Central memory CD8-positive, alpha-beta T cell (primary cell): ENCODE results near the gene ADCY5.
A peak's percentile ranks its signal among the peaks of the same experiment; 100 is the strongest.

Source experiments
- ATAC-seq: fragments of 150-1000 bp; cut with Tn5 transposase; replicated peaks from 2 replicates; pipeline ENCODE4 v1.10.0; 2022; ENCODE audit warnings: mild to moderate bottlenecking, moderate FRiP score, moderate number of reproducible peaks; ENCODE audit not compliant: poor library complexity, severe bottlenecking; ENCODE audit errors: extremely low read depth
- DNase-seq, 2 donors: peaks; one replicate each; pipeline ENCODE4 v3.0.0; 2021; ENCODE audit warnings: low spot score in 2 of 2
- H3K27ac Mint-ChIP-seq: one replicate; pipeline ENCODE4 v1.8.0; 2022; ENCODE audit warnings: low read depth, mild to moderate bottlenecking, moderate library complexity, mixed read lengths
- H3K27me3 Mint-ChIP-seq: one replicate; pipeline ENCODE4 v1.8.0; 2022; ENCODE audit warnings: mixed read lengths
- H3K36me3 Mint-ChIP-seq: one replicate; pipeline ENCODE4 v1.8.0; 2022; ENCODE audit warnings: mild to moderate bottlenecking, moderate library complexity, mixed read lengths; ENCODE audit not compliant: insufficient read depth
- H3K4me1 Mint-ChIP-seq: one replicate; pipeline ENCODE4 v1.8.0; 2022; ENCODE audit warnings: mixed read lengths
- H3K4me3 Mint-ChIP-seq: one replicate; pipeline ENCODE4 v1.8.0; 2022; ENCODE audit warnings: mild to moderate bottlenecking, moderate library complexity, mixed read lengths
- H3K9me3 Mint-ChIP-seq: one replicate; pipeline ENCODE4 v1.8.0; 2022; ENCODE audit warnings: mixed read lengths

ADCY5 gene

DNA sequence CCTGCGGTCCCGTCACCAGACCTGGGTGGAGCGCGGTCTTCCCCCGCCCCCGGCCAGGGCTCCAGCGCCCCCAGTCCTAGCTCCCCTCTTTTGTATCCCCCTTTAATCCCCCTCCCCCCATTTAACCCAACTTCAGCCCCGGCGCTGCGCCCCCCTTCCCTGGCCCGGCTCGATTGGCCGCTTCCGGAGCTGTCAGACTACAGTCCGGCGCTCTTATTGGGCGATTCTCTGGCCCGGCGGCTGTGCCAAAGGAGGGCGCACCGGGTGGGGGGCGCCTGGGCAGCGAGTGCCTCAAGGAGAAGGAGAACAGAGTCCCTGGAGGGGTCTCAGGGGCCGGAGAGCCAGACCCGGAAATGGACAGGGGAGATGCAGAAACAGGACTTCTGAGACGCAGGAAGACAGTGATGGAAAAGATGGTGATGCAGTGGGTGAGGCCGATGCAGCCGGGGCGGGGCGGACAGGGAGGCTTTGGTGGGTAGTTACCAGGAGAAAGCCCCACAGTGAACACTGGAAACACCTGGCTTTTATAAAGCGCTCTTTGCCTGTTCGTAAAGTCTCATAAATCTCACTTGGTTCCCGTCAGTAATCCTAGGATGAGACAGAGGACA lies 1.2 kb upstream of the ADCY5 start:
- H3K9me3 Mint-ChIP-seq, result no peaks in the 10 kb centered on the region
- DNase-seq, result no peak
- no peak for ATAC-seq
- H3K4me3 Mint-ChIP-seq, result peak overlapping the region; percentile 59
- peaks cover 58% of the 10 kb centered on the region for H3K27me3 Mint-ChIP-seq
- peaks cover 2% of the 10 kb centered on the region for H3K36me3 Mint-ChIP-seq
- no peak overlapping the region for H3K27ac Mint-ChIP-seq
- H3K4me1 Mint-ChIP-seq, result no peaks in the 10 kb centered on the region

GRCh38 chr3:123449102-123449996 lies 459 bp upstream of the ADCY5 start:
- H3K36me3 Mint-ChIP-seq, result peaks cover 2% of the 10 kb centered on the region
- DNase-seq (no peak), ATAC-seq (peak; percentile 22)
- no peak overlapping the region for H3K27ac Mint-ChIP-seq
- no peaks in the 10 kb centered on the region for H3K4me1 Mint-ChIP-seq
- H3K27me3 Mint-ChIP-seq, result peaks cover 58% of the 10 kb centered on the region
- H3K9me3 Mint-ChIP-seq, result no peaks in the 10 kb centered on the region
- peak overlapping the region; percentile 59 for H3K4me3 Mint-ChIP-seq

DNA sequence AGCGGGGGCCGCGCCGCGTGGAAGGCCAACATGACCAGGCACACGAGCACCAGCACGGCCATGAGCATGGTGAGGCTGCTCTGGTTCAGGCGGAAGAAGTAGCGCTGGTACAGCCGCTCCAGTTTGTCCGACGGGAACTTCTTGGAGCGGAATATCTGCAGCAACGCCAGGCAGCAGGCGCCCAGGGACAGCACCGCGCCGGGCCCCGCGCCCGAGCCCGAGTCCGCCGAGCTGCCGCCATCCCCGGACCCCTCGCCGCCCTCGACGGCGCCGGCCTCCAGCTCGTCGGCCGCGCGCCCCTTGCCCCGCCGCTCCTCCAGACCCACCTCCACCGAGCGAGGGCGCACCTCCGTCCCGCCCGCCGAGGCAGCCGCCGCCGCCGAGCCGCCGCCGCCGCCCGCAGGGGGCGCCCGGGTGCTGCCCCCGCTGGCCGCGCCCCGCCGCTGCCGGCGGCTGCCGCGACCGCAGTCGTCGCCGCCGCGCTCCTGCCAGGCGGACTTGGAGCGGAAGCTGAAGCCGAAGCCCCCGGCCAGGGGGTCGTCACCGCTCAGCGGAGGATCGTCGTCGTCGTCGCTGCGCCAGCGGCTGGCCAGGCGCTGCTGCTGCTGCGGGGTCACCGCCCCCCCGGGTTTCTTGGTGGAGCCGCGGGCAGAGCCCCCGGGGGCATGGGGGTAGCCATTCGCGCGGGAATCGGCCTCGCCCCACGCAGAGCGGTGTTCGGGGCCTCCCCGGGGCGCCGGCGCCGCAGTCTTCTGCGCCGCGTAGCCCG lies 957 bp downstream of the ADCY5 start:
- Mint-ChIP-seq H3K9me3 (no peaks in the 10 kb centered on the region), H3K27ac (no peak overlapping the region), H3K4me1 (no peaks in the 10 kb centered on the region), H3K27me3 (peaks cover 60% of the 10 kb centered on the region), H3K4me3 (peak overlapping the region; percentile 62), H3K36me3 (peaks cover 2% of the 10 kb centered on the region)
- ATAC-seq, result peak; percentile 52
- DNase-seq, result peak; percentile 38 to 40

- ATAC-seq (no peak), DNase-seq (no peak)
- peak overlapping the region; percentile 62 for H3K4me3 Mint-ChIP-seq
- no peaks in the 10 kb centered on the region for H3K9me3 Mint-ChIP-seq
- no peaks in the 10 kb centered on the region for H3K4me1 Mint-ChIP-seq
- no peak overlapping the region for H3K27ac Mint-ChIP-seq
- H3K36me3 Mint-ChIP-seq, result peaks cover 2% of the 10 kb centered on the region
- H3K27me3 Mint-ChIP-seq, result peaks cover 65% of the 10 kb centered on the region
Measured at GRCh38 chr3:123447416-123447748, 1.5 kb downstream of the ADCY5 start.

DNA sequence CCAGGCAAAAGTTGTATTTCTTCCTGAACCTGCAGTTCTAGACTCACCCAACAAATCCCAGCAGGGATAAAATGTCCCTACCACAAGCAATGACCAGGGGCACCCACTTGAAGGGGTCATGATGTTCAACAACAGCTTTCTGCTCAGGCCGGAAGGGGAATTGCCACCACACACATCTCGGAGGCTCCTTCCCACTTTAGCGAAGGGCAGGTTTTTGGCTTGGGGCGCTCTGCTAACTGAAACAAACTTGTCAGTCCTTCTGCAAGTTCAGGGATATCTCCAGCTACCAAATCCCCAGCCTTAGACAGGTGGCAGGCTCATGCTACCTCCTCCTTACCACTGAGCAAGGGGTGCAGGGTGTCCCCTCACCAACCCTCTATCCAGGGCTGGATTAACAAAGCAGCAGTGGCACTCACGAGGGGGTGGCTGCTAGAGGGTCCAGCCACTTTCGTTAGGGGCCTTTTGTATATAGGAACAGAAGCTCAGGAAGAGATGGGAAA lies 2.2 kb downstream of the ADCY5 start:
- Mint-ChIP-seq H3K27ac (no peak overlapping the region), H3K4me3 (peak overlapping the region; percentile 62), H3K9me3 (no peaks in the 10 kb centered on the region), H3K27me3 (peaks cover 68% of the 10 kb centered on the region), H3K36me3 (peaks cover 2% of the 10 kb centered on the region), H3K4me1 (no peaks in the 10 kb centered on the region)
- DNase-seq (no peak), ATAC-seq (no peak)

GRCh38 chr3:123446210-123446609 lies 2.7 kb downstream of the ADCY5 start:
- peak overlapping the region; percentile 6 for H3K4me3 Mint-ChIP-seq
- peaks cover 2% of the 10 kb centered on the region for H3K36me3 Mint-ChIP-seq
- peaks cover 70% of the 10 kb centered on the region for H3K27me3 Mint-ChIP-seq
- H3K27ac Mint-ChIP-seq, result no peak overlapping the region
- DNase-seq, result no peak
- no peaks in the 10 kb centered on the region for H3K9me3 Mint-ChIP-seq
- ATAC-seq, result no peak
- no peaks in the 10 kb centered on the region for H3K4me1 Mint-ChIP-seq

DNA sequence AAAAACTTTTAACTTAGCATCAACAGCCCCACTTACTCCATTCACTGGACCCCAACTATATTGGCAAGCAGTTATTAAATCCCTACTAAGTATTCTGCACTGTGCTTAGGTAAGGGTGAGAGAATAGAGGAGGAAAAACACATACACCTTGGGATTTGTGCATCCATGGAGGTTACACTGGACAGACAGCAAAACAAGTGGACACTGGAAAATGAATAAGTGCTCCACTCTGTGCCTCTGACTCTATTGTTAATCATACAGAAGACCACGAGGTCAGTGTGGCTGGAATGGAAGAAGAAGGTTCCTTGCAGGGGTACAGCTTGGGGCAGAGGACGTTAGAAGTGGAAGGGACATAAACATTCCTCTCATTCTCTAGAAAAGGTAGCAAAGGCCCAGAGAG lies 3.2 kb downstream of the ADCY5 start:
- ATAC-seq (no peak), DNase-seq (no peak)
- Mint-ChIP-seq H3K36me3 (peaks cover 2% of the 10 kb centered on the region), H3K27me3 (peaks cover 70% of the 10 kb centered on the region), H3K27ac (no peak overlapping the region), H3K4me3 (peak overlapping the region; percentile 6), H3K4me1 (no peaks in the 10 kb centered on the region), H3K9me3 (no peaks in the 10 kb centered on the region)

DNA sequence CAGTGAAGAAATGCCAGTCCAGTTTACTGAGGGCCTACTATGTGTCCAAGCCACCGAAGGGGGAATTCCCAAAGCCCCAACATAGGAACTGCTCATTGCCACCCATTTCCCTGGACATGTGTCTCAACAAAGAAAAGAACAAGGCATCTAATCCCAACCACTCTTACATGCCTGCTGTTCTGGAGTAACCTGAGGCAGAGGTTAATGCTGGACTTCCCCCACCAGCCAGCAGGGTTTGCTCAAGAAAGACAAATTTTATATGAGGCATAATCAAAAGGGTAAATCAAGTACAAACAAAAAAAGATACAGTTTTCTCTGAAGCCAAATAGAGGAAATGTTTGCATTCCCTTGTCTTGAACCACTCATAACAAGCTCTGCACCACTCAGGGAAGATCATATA lies 4.1 kb downstream of the ADCY5 start:
- H3K27me3 Mint-ChIP-seq, result peaks cover 72% of the 10 kb centered on the region
- no peak overlapping the region for H3K4me3 Mint-ChIP-seq
- no peaks in the 10 kb centered on the region for H3K9me3 Mint-ChIP-seq
- ATAC-seq, result no peak
- H3K36me3 Mint-ChIP-seq, result peaks cover 2% of the 10 kb centered on the region
- DNase-seq, result no peak
- H3K27ac Mint-ChIP-seq, result no peak overlapping the region
- no peaks in the 10 kb centered on the region for H3K4me1 Mint-ChIP-seq

DNA sequence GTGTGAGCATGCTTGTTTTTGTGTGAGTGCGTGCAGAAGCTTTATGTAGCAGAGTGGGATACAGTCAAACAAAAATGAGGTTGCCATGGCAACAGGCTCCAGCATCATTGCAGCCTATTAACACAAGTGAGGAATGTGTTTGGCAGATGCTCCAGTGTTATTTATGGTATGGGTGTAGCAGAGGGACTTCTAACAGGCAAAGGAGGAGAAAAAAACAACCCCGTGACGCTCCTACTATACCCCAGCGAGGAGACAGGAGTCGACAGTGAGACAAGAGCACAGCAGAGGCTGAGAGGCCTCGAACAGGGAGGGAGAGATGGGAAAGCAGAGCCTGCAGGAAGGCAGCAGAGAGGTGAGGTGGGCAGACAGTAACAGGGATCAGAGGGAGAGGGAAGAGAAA lies 4.9 kb downstream of the ADCY5 start:
- DNase-seq, result no peak
- H3K4me3 Mint-ChIP-seq, result no peak overlapping the region
- peaks cover 74% of the 10 kb centered on the region for H3K27me3 Mint-ChIP-seq
- H3K4me1 Mint-ChIP-seq, result no peaks in the 10 kb centered on the region
- H3K36me3 Mint-ChIP-seq, result peaks cover 2% of the 10 kb centered on the region
- no peaks in the 10 kb centered on the region for H3K9me3 Mint-ChIP-seq
- ATAC-seq, result no peak
- no peak overlapping the region for H3K27ac Mint-ChIP-seq

- peaks cover 83% of the 10 kb centered on the region for H3K27me3 Mint-ChIP-seq
- no peak for DNase-seq
- H3K36me3 Mint-ChIP-seq, result peaks cover 2% of the 10 kb centered on the region
Measured at GRCh38 chr3:123442908-123443307, 6.0 kb downstream of the ADCY5 start.

DNA sequence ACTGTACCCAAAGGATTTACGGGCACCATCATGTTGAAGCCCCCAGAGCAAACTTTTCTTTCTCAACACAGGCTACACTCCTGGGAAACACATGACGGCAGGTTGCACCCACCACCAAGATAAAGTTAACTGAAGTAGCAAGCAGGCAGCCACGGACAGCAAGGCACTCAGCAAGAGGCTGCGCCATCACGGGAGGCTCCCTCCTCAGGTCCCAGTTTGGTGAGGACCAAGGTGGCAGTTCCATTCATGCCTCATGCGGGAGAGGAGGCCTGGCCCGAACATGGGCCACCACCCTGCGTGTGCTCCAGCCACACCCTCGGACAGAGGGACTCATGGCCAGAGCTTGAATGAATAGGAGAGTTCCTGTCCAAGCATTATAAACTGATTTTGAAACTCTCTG lies 6.8 kb downstream of the ADCY5 start:
- no peaks in the 10 kb centered on the region for H3K4me1 Mint-ChIP-seq
- H3K27me3 Mint-ChIP-seq, result peaks cover 88% of the 10 kb centered on the region
- H3K9me3 Mint-ChIP-seq, result no peaks in the 10 kb centered on the region

More at GRCh38 chr3:123442908-123443307, 6.0 kb downstream of the ADCY5 start:
- Mint-ChIP-seq H3K4me3 (no peak overlapping the region), H3K27ac (no peak overlapping the region), H3K9me3 (no peaks in the 10 kb centered on the region), H3K4me1 (no peaks in the 10 kb centered on the region)
- no peak for ATAC-seq

DNA sequence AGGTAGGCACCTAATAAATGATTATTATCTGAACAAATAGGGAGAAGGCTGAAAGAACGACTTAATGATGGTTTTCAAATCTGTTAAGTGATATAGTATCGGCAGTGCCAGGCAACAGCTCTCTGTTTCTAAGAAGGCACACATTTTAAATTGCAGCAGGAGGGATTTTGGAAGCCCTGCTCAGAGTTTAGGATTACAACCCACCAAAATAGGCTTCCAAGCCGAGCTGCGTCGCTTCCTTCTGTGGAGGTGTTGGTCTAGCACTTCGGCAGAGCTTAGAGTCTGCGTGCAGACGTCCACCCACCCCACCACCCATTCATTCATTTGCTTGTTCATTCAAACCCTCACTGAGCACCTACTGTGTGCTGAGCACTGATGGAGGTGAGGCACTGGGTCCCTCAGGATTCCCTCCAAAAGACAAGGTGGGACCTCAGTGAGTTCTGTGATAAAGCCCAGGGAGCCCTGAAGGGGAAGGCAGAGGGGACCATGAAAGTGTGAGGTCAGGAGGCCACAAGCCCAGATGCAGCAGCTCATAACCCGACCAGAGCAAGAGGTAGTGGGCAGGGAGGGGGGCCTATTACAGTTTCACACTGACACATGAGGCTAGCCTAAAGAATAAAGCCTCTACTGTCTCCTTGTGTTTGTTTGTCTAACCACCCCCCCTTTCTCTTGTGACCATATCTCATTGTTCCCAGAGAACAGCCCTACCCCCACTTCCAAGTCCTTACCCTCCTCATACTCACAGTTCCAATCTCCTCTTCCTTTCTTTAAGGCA lies 8.9 kb downstream of the ADCY5 start:
- peaks cover 72% of the 10 kb centered on the region for H3K27me3 Mint-ChIP-seq
- H3K4me1 Mint-ChIP-seq, result no peaks in the 10 kb centered on the region
- H3K36me3 Mint-ChIP-seq, result no peaks in the 10 kb centered on the region
- DNase-seq, result no peak
- no peaks in the 10 kb centered on the region for H3K9me3 Mint-ChIP-seq
- no peak for ATAC-seq
- no peak overlapping the region for H3K4me3 Mint-ChIP-seq
- no peak overlapping the region for H3K27ac Mint-ChIP-seq

More for the DNA sequence above, 6.8 kb downstream of the ADCY5 start:
- Mint-ChIP-seq H3K27ac (no peak overlapping the region), H3K36me3 (no peaks in the 10 kb centered on the region), H3K4me3 (no peak overlapping the region)
- no peak for ATAC-seq
- no peak for DNase-seq
